VCaP (cell line): ENCODE measurements around the gene OGFOD3.

Experiments
- H3K27ac ChIP-seq: fragments of 450-650 bp; 2 replicates; pipeline ENCODE4 v1.5.1; 2017
- TF ChIP-seq, protein P1 (sequence below): fragments of 450-650 bp; conservative IDR thresholded peaks from 2 replicates; pipeline ENCODE4 v1.5.1; 2017; ENCODE audit warnings: mild to moderate bottlenecking, moderate library complexity

OGFOD3 gene

DNA sequence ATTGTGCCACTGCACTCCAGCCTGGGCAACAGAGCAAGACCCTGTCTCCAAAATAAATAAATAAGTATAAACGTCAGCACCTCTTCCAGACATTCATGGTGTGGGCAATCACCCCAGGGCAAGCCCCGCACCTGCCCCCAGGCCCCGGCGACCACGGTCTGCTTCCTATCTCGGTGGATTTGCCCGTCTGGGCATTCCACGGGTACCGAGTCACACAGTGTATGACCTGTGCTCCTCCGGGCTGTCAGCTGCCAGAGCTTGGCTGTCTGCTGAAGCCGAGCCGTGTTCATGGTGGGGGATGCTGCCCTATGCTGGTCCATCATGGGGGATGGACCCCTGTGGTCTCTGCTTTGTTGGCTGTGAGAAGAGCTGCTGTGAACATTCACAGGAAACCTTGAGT lies 16.7 kb upstream of the OGFOD3 start:
- H3K27ac ChIP-seq, result no peak overlapping the region
- TF ChIP-seq, protein P1, sequence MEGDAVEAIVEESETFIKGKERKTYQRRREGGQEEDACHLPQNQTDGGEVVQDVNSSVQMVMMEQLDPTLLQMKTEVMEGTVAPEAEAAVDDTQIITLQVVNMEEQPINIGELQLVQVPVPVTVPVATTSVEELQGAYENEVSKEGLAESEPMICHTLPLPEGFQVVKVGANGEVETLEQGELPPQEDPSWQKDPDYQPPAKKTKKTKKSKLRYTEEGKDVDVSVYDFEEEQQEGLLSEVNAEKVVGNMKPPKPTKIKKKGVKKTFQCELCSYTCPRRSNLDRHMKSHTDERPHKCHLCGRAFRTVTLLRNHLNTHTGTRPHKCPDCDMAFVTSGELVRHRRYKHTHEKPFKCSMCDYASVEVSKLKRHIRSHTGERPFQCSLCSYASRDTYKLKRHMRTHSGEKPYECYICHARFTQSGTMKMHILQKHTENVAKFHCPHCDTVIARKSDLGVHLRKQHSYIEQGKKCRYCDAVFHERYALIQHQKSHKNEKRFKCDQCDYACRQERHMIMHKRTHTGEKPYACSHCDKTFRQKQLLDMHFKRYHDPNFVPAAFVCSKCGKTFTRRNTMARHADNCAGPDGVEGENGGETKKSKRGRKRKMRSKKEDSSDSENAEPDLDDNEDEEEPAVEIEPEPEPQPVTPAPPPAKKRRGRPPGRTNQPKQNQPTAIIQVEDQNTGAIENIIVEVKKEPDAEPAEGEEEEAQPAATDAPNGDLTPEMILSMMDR, result no peak

DNA sequence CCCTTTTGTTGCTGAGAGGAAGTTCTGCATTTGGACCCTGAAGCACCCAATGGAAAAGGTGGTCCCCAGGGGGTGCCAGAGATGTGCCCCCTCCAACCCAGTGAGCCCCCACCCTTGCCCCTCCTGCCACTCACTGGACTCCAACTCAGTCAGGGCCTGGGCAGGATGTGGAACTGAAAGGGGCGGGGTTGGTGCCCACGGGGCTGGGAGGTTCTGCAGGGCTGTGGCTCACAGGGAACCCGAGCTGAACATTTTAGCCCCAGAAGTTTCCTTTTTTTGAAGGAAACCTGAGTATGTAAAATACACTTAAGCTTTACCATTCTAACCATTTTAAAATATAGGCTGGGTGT lies 15.8 kb upstream of the OGFOD3 start:
- no peak overlapping the region for H3K27ac ChIP-seq
- TF ChIP-seq, protein P1, result no peak

GRCh38 chr17:82433560-82434215 lies 15.3 kb upstream of the OGFOD3 start:
- H3K27ac ChIP-seq, result no peak overlapping the region
- TF ChIP-seq, protein P1, result no peak

DNA sequence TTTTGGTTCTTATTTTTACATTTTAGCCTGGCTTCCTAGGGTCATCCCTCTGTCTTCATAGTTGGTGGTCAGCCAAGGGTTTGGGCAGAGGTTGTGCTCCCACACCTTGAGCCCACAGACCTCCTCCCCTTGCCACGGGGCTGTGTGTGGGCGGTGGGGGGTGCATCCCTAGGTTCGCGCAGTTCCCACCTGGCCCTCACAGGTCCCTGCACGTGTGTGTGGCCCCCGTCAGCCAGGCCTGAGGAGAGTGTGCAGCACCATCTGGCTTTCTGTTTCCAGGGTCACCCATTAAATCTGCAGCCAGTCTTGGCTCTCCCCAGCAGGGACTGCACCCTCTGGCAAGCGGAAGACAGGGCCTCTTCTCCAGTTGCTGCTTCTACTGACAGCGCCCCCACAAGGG lies 13.6 kb upstream of the OGFOD3 start:
- TF ChIP-seq, protein P1, result no peak
- H3K27ac ChIP-seq, result no peak overlapping the region

DNA sequence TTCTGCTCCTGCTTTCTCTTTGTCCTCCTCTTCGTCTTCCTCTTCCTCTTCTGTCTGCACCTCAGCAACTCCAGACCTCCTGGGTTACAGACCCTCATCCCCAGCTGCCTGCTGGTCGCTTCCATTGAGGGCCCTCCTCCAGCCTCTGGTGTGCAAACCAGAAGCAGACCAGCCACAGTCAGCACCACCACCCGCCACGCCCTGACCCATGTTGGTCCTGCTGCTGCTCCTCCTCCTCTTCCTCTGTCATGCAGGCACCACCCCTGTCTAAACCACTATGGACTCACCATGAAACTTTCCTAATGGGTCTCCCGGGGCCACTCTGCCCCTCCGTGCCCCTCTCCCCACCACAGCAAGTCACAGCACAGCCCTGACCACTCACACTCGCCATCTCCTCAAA lies 11.4 kb upstream of the OGFOD3 start:
- no peak overlapping the region for H3K27ac ChIP-seq
- TF ChIP-seq, protein P1, result no peak

DNA sequence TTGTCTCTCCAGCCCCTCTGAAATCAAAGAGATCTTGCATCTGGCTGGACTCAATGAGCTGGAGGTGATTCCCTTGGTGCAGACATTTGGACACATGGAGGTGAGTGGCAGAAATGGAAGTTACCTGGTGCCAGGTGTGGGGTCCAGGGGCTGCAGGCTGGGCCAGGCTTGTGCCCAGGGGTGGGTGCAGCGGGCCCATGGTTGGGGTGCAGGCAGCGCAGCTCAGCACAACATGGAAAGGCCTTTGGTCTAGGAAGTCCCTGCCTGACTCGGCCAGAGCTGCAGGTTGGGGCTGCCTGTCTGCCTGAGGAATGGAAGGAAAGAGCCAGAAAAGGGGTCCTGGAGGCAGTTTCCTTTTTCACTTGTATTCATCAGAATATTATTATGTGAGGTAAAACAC lies 10.2 kb upstream of the OGFOD3 start:
- TF ChIP-seq, protein P1, result no peak
- no peak overlapping the region for H3K27ac ChIP-seq

- H3K27ac ChIP-seq, result no peak overlapping the region
- TF ChIP-seq, protein P1, result peak; percentile 31
These were observed 6.4 kb upstream of the OGFOD3 start for GRCh38 chr17:82424863-82425159.
